GM23338 (cell line): Measurements from ENCODE around the gene TMEM33.

ENCODE experiments used
- CREB1 ChIP-seq: fragments of 250-450 bp; sonication (Bioruptor Pico); IDR thresholded peaks from 2 replicates; pipeline ENCODE4 v1.5.0; 2020; ENCODE audit warnings: low read depth, mild to moderate bottlenecking, moderate library complexity
- CTCF ChIP-seq, 2 experiments: fragments of 200-600 bp in 1 of 2; sonication (generic) in 1 of 2; conservative IDR thresholded peaks; 2 replicates each; pipeline versions ENCODE4 v1.5.1 to v1.6.1; 2016 to 2017; ENCODE audit warnings: antibody characterized with exemption in 2 of 2, low read depth in 2 of 2, mild to moderate bottlenecking in 2 of 2, moderate library complexity in 1 of 2
- ETS1 ChIP-seq: IDR thresholded peaks from 2 replicates; pipeline ENCODE4 v1.6.1; 2016; ENCODE audit warnings: antibody characterized with exemption
- EZH2 ChIP-seq: fragments of 200-600 bp; sonication (generic); IDR thresholded peaks from one replicate; pipeline ENCODE4 v1.8.0; 2017; ENCODE audit warnings: antibody characterized with exemption, mild to moderate bottlenecking, low read depth; ENCODE audit not compliant: unreplicated experiment
- EZH2phosphoT487 ChIP-seq: fragments of 200-600 bp; sonication (generic); IDR thresholded peaks from one replicate; pipeline ENCODE4 v1.8.1; 2018; ENCODE audit warnings: antibody characterized with exemption; ENCODE audit not compliant: unreplicated experiment
- JUNB ChIP-seq: IDR thresholded peaks from one replicate; pipeline ENCODE4 v1.6.1; 2016; ENCODE audit warnings: antibody characterized with exemption; ENCODE audit not compliant: unreplicated experiment
- NANOG ChIP-seq: IDR thresholded peaks from 2 replicates; pipeline ENCODE4 v1.6.1; 2016; ENCODE audit warnings: antibody characterized with exemption, borderline replicate concordance
- POLR2AphosphoS5 ChIP-seq: IDR thresholded peaks from 2 replicates; pipeline ENCODE4 v1.6.1; 2016; ENCODE audit warnings: antibody characterized with exemption, low read depth
- REST ChIP-seq: IDR thresholded peaks from one replicate; pipeline ENCODE4 v1.6.1; 2018; ENCODE audit warnings: antibody characterized with exemption; ENCODE audit not compliant: unreplicated experiment
- ZNF331 ChIP-seq: fragments of 250-450 bp; sonication (Bioruptor Pico); IDR thresholded peaks from 2 replicates; pipeline ENCODE4 v1.5.0; 2020; ENCODE audit warnings: low read depth, mild to moderate bottlenecking, moderate library complexity

GRCh38 chr4:41969671-41970070 is 34.4 kb downstream of the TMEM33 start:
- no peak for TF ChIP-seq JUNB
- TF ChIP-seq CTCF (conservative IDR thresholded peaks at IDR 0.05; ENCODE audit: low read depth in 2 of 2): no peak
- TF ChIP-seq EZH2: no peak
- no peak for TF ChIP-seq REST
- TF ChIP-seq POLR2AphosphoS5: no peak
- no peak for TF ChIP-seq CREB1 (CRISPR knock-in tag)
- no peak for TF ChIP-seq EZH2phosphoT487
- TF ChIP-seq ETS1: no peak
- TF ChIP-seq ZNF331 (CRISPR knock-in tag): no peak
- TF ChIP-seq NANOG: no peak
